GM12878 (cell line): Measurements from ENCODE around the gene TMEM232. TPM values are rescaled to one million over a fixed set of nuclear protein-coding genes. Genes with fewer than 3 reads are reported as not detected.

Experiments
- ATAC-seq: fragments of 200-7000 bp; cut with Tn5 transposase; 3 replicates; pipeline ENCODE4 v1.9.1; 2020; ENCODE audit warnings: mild to moderate bottlenecking, moderate library complexity
- BruUV-seq: library from RNA; stranded (reverse); fragments of 400-500 nt; replicated peaks from 2 replicates; lab custom pipeline; 2021; lab: Mats Ljungman, UMichigan
- CTCF ChIA-PET: fragments of 300-600 bp; sonication (Branson Sonifier 250); formaldehyde crosslinking; extraction: SDS; loops from one replicate; lab custom pipeline; 2021; ENCODE audit warnings: inconsistent platforms; lab: Yijun Ruan, JAX
- POLR2A ChIA-PET: fragments of 350-600 bp; formaldehyde crosslinking; extraction: SDS; loops from one replicate; lab custom pipeline; 2021; ENCODE audit warnings: inconsistent platforms; lab: Charles Lee
- RAD21 ChIA-PET: fragments of 300-600 bp; sonication (Branson Sonifier 250); formaldehyde crosslinking; loops from one replicate; lab custom pipeline; 2023; ENCODE audit warnings: antibody characterized with exemption; ENCODE audit not compliant: unreplicated experiment; lab: Charles Lee
- SMC1A ChIA-PET: fragments of 300-600 bp; sonication (Branson Sonifier 250); formaldehyde crosslinking; loops from one replicate; lab custom pipeline; 2023; ENCODE audit not compliant: unreplicated experiment, uncharacterized antibody; lab: Charles Lee
- DNase-seq: peaks from one replicate; pipeline ENCODE4 v3.0.0-alpha.2; 2011; ENCODE audit warnings: low read depth, low spot score
- FAIRE-seq: peaks from 3 replicates; lab custom pipeline; 2011; peaks lifted over from hg19 to GRCh38; lab: Jason Lieb, UNC
- H2AFZ ChIP-seq: 2 replicates; pipeline ENCODE4 v1.6.0; 2011; ENCODE audit warnings: low read depth, low read length, control low read depth; ENCODE audit not compliant: control insufficient read depth
- H3K27ac ChIP-seq: 2 replicates; pipeline ENCODE4 v1.5.1; 2011; ENCODE audit warnings: control low read depth; ENCODE audit not compliant: control insufficient read depth, insufficient read depth
- H3K27me3 ChIP-seq, 2 experiments: replicated peaks in 1 of 2; 2 replicates each; pipeline versions ENCODE4 v1.6.0 to v1.6.1; 2011; ENCODE audit warnings: low read length in 1 of 2; ENCODE audit not compliant: control insufficient read depth in 2 of 2, insufficient read depth in 2 of 2
- H3K36me3 ChIP-seq, 2 experiments: 2 replicates each; pipeline ENCODE4 v1.5.1; 2011; ENCODE audit warnings: low read length in 1 of 2; ENCODE audit not compliant: control insufficient read depth in 2 of 2, insufficient read depth in 2 of 2
- H3K4me1 ChIP-seq: 2 replicates; pipeline ENCODE4 v1.6.1; 2011; ENCODE audit warnings: mild to moderate bottlenecking, low read length, moderate library complexity, mixed read lengths; ENCODE audit not compliant: control insufficient read depth, insufficient read depth
- H3K4me2 ChIP-seq: 2 replicates; pipeline ENCODE4 v1.6.0; 2011; ENCODE audit warnings: control low read depth; ENCODE audit not compliant: control insufficient read depth, insufficient read depth
- H3K4me3 ChIP-seq: fragments of 200-600 bp; sonication (generic); 2 replicates; pipeline ENCODE4 v1.5.1; 2016
- H3K79me2 ChIP-seq: 2 replicates; pipeline ENCODE4 v1.6.0; 2011; ENCODE audit warnings: low read length; ENCODE audit not compliant: control insufficient read depth, insufficient read depth
- H3K9ac ChIP-seq: 2 replicates; pipeline ENCODE4 v1.8.0; 2011; ENCODE audit warnings: low read length, control low read depth, mixed read lengths; ENCODE audit not compliant: control insufficient read depth, insufficient read depth
- H3K9me3 ChIP-seq: replicated peaks from 3 replicates; pipeline ENCODE4 v1.5.1; 2011; ENCODE audit warnings: mild to moderate bottlenecking, low read length; ENCODE audit not compliant: control insufficient read depth, insufficient read depth
- H4K20me1 ChIP-seq: 2 replicates; pipeline ENCODE4 v1.6.0; 2011; ENCODE audit not compliant: control insufficient read depth, insufficient read depth
- EGR1 ChIP-seq, 2 experiments: IDR thresholded peaks; 1 replicate in 1 of 2; 2 replicates in 1 of 2; pipeline ENCODE4 v1.6.1; 2011 to 2012; ENCODE audit warnings: low read depth in 2 of 2, low read length in 2 of 2, borderline replicate concordance in 1 of 2, mild to moderate bottlenecking in 1 of 2, moderate library complexity in 1 of 2
- GABPA ChIP-seq: IDR thresholded peaks from 2 replicates; pipeline ENCODE4 v1.6.1; 2014; ENCODE audit warnings: antibody characterized with exemption, low read depth, mild to moderate bottlenecking, inconsistent platforms
- IKZF1 ChIP-seq: fragments of 450-650 bp; conservative IDR thresholded peaks from 2 replicates; pipeline ENCODE4 v1.6.1; 2017; ENCODE audit warnings: antibody characterized with exemption, mild to moderate bottlenecking
- KDM1A ChIP-seq: fragments of 200-600 bp; sonication (generic); IDR thresholded peaks from 2 replicates; pipeline ENCODE4 v1.6.1; 2016; ENCODE audit warnings: borderline replicate concordance
- MEF2B ChIP-seq: fragments of 450-650 bp; IDR thresholded peaks from 2 replicates; pipeline ENCODE4 v1.6.1; 2018; ENCODE audit warnings: mild to moderate bottlenecking, moderate library complexity; ENCODE audit not compliant: partially characterized antibody, poor library complexity, severe bottlenecking
- MLLT1 ChIP-seq: fragments of 450-650 bp; IDR thresholded peaks from 2 replicates; pipeline ENCODE4 v1.6.1; 2016; ENCODE audit warnings: mild to moderate bottlenecking
- MXI1 ChIP-seq: fragments of 150-350 bp; IDR thresholded peaks from 2 replicates; pipeline ENCODE4 v1.6.1; 2011; ENCODE audit warnings: low read depth, mild to moderate bottlenecking, inconsistent platforms, low read length, improper control_type of control experiment
- PAX5 ChIP-seq: IDR thresholded peaks from 2 replicates; pipeline ENCODE4 v1.6.1; 2011; ENCODE audit warnings: low read depth, low read length, borderline replicate concordance
- RUNX3 ChIP-seq: IDR thresholded peaks from 2 replicates; pipeline ENCODE4 v1.6.1; 2012; ENCODE audit warnings: low read length, inconsistent platforms
- SUZ12 ChIP-seq: fragments of 200-600 bp; sonication (generic); IDR thresholded peaks from one replicate; pipeline ENCODE4 v1.6.1; 2018; ENCODE audit warnings: antibody characterized with exemption, mild to moderate bottlenecking; ENCODE audit not compliant: unreplicated experiment
- TCF3 ChIP-seq: IDR thresholded peaks from 2 replicates; pipeline ENCODE4 v1.6.1; 2012; ENCODE audit warnings: low read depth, mild to moderate bottlenecking, low read length, borderline replicate concordance; ENCODE audit not compliant: insufficient read depth
- ZNF24 ChIP-seq: fragments of 450-650 bp; IDR thresholded peaks from 2 replicates; pipeline ENCODE4 v1.6.1; 2017; ENCODE audit warnings: antibody characterized with exemption, mild to moderate bottlenecking
- WGBS: methylation state at CpG from one replicate; pipeline ENCODE4 v1.1.6; 2016; ENCODE audit warnings: low lambda C conversion rate; ENCODE audit not compliant: insufficient replicate concordance, insufficient coverage; ENCODE audit errors: missing lambda C conversion rate; 5-methylcytosine and 5-hydroxymethylcytosine counted together
- in situ Hi-C: fragments of 300-500 bp; cut with MboI; formaldehyde crosslinking; loops from 9 replicates; pipeline ENCODE4 v1.14.3; 2018; ENCODE audit warnings: mixed read lengths
- intact Hi-C: fragments of 100-400 bp; cut with micrococcal nuclease; formaldehyde crosslinking; loops from one replicate; pipeline ENCODE4 v1.14.2; 2022; ENCODE audit not compliant: unreplicated experiment
- polyA plus RNA-seq, 11 experiments: library from polyadenylated mRNA; depleted of rRNA in 4 of 11; unstranded in 6 of 11; stranded (reverse) in 5 of 11; fragments of >200 nt; fragmentation: Nextera tagmentation in 4 of 11; fragmentation: Illumina TruSeq in 1 of 11; extraction: Ambion mirVana in 4 of 11; extraction: Trizol in 1 of 11; gene quantifications; 1 replicate in 1 of 11; 2 replicates in 10 of 11; pipeline versions ENCODE4 v1.2.1 to v1.2.3, GENCODE V29; 2011 to 2016; ENCODE audit warnings: inconsistent platforms in 2 of 11, missing spikeins in 2 of 11, low read depth in 1 of 11
- total RNA-seq, 4 experiments: library from RNA; depleted of rRNA in 3 of 4; stranded (reverse); fragments of >200 nt in 3 of 4; fragmentation: Illumina TruSeq in 1 of 4; extraction: Trizol in 1 of 4; gene quantifications; 2 replicates each; pipeline versions ENCODE4 v1.2.1 to v1.2.3, GENCODE V29; 2013 to 2021
- TF ChIP-seq, protein P1 (sequence below): fragments of 450-650 bp; IDR thresholded peaks from 2 replicates; pipeline ENCODE4 v1.6.1; 2017; ENCODE audit warnings: mild to moderate bottlenecking, low read depth, inconsistent platforms; ENCODE audit not compliant: poor library complexity, severe bottlenecking
- TF ChIP-seq, protein P2 (sequence below): fragments of 450-650 bp; formaldehyde crosslinking; IDR thresholded peaks from 2 replicates; pipeline ENCODE4 v1.4.0; 2022; ENCODE audit warnings: mild to moderate bottlenecking, moderate library complexity

TMEM232 gene
- total and polyA plus RNA-seq, 10 of the 15 experiments (the other 5 are each of a cell fraction or from before 2014, with no cell fraction given), result 0.29 to 1.3 (median 0.91) TPM

DNA sequence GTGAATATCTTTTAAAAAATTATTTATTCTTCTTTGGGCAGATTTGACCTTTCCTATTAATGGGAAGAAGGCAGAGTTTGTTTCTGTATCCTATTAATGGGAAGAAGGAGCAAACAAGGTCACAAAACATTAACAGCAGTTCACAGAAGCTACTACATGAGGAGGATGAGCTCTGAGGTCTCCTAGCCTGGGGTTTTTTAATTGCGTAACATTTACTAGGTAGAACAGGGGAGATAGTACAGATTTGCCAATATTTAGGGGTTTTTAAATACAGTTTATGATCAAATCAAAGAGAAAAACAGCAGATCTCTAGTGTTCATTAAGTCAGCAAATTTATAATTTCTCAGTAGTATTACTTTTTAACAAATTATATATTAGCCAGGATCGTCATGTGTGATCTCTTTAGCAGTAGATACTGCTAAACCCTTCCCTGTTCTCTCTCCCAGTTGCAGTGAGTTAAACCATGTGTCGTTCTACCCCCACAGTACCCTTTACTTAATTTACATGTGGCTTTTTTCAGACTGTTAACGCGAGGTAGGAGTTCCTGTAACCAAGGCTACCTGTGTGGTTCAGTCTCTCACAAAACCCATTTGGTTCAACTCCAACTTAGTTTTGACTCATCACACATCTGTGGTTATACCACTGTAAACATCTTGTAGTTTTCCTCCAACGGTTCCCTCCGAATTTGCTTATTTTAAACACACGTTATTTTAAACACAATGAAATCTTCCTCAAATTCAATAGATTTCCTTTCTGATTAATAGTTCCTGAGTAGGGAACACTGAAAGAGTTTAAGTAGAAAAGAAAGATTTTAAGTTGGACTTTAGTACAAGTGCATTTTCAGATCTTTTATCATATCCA lies 25.7 kb upstream of the TMEM232 start:
- DNase-seq (peak; percentile 96), FAIRE-seq (peak; percentile 99), ATAC-seq (peak; percentile 94)
- Histone ChIP-seq H3K36me3 (peaks cover 0 to 11% of the 10 kb centered on the region in 2 experiments; a peak in 2 of 4 replicates), H3K4me3 (peak overlapping the region; percentile 46; the same call in 1 of the 2 replicates), H3K4me1 (peaks cover 30% of the 10 kb centered on the region), H3K9ac (peak overlapping the region; percentile 38; the same call in 1 of the 2 replicates), H3K27ac (peak overlapping the region; percentile 96), H3K9me3 (no peaks in the 10 kb centered on the region), H2AFZ (peak overlapping the region; percentile 15; the same call in 1 of the 2 replicates), H3K79me2 (peaks cover 22% of the 10 kb centered on the region), H4K20me1 (no peaks in the 10 kb centered on the region), H3K4me2 (peak overlapping the region; percentile 78), H3K27me3 (no peaks in the 10 kb centered on the region)
- SMC1A ChIA-PET, result interaction anchor here (0.6 to 3.8 kb wide), 6 partner anchors 13 to 624 kb away, joined by 3 to 67 read pairs (median 4); partner anchors contain the start of genes SLC25A46, TMEM232 and WDR36
- WGBS, result 5% methylated on average over 8 of the region's 8 CpGs
- intact Hi-C loops (loop anchor here (1.0 to 10.0 kb wide), 4 partner anchors 13 to 1060 kb away; partner anchors contain the start of genes SLC25A46 and STARD4), in situ Hi-C loops (loop anchor here (10.0 kb wide), 3 partner anchors 313 to 533 kb away; partner anchors contain the start of gene WDR36)
- POLR2A ChIA-PET, result interaction anchor here (0.7 to 4.3 kb wide), 3 partner anchors 9 to 104 kb away, joined by 3 to 45 read pairs (median 5); partner anchors contain the start of gene SLC25A46
- RAD21 ChIA-PET, result interaction anchor here (1.1 to 2.6 kb wide), 5 partner anchors 10 to 15 kb away, joined by 4 to 10 read pairs (median 6); no protein-coding TSS in a partner anchor
- TSS peak; percentile 95 for BruUV-seq
- CTCF ChIA-PET, result interaction anchor here (0.9 to 4.6 kb wide), 2 partner anchors 13 to 488 kb away, joined by 4 to 33 read pairs; partner anchors contain the start of gene SLC25A46
- TF ChIP-seq EGR1 (IDR thresholded peaks at IDR 0.05; ENCODE audit: borderline replicate concordance in 1 of 2, low read depth in 2 of 2, low read length in 2 of 2), result no peak
- peak; percentile 99 for TF ChIP-seq RUNX3
- peak; percentile 79; the same call in 1 of the 2 replicates for TF ChIP-seq PAX5
- TF ChIP-seq MLLT1, result peak; percentile 62
- peak; percentile 85 for TF ChIP-seq IKZF1
- TF ChIP-seq GABPA, result no peak
- TF ChIP-seq MXI1, result peak; percentile 87; the same call in 1 of the 2 replicates
- TF ChIP-seq, protein P1, sequence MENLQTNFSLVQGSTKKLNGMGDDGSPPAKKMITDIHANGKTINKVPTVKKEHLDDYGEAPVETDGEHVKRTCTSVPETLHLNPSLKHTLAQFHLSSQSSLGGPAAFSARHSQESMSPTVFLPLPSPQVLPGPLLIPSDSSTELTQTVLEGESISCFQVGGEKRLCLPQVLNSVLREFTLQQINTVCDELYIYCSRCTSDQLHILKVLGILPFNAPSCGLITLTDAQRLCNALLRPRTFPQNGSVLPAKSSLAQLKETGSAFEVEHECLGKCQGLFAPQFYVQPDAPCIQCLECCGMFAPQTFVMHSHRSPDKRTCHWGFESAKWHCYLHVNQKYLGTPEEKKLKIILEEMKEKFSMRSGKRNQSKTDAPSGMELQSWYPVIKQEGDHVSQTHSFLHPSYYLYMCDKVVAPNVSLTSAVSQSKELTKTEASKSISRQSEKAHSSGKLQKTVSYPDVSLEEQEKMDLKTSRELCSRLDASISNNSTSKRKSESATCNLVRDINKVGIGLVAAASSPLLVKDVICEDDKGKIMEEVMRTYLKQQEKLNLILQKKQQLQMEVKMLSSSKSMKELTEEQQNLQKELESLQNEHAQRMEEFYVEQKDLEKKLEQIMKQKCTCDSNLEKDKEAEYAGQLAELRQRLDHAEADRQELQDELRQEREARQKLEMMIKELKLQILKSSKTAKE, result peak; percentile 99
- TF ChIP-seq KDM1A, result no peak
- peak; percentile 73 for TF ChIP-seq MEF2B
- TF ChIP-seq TCF3, result 0 out of 2 replicates have a peak, but pooled peaks have one; percentile 57
- TF ChIP-seq ZNF24, result peak; percentile 14; the same call in 1 of the 2 replicates
- TF ChIP-seq SUZ12, result no peak
- TF ChIP-seq, protein P2, sequence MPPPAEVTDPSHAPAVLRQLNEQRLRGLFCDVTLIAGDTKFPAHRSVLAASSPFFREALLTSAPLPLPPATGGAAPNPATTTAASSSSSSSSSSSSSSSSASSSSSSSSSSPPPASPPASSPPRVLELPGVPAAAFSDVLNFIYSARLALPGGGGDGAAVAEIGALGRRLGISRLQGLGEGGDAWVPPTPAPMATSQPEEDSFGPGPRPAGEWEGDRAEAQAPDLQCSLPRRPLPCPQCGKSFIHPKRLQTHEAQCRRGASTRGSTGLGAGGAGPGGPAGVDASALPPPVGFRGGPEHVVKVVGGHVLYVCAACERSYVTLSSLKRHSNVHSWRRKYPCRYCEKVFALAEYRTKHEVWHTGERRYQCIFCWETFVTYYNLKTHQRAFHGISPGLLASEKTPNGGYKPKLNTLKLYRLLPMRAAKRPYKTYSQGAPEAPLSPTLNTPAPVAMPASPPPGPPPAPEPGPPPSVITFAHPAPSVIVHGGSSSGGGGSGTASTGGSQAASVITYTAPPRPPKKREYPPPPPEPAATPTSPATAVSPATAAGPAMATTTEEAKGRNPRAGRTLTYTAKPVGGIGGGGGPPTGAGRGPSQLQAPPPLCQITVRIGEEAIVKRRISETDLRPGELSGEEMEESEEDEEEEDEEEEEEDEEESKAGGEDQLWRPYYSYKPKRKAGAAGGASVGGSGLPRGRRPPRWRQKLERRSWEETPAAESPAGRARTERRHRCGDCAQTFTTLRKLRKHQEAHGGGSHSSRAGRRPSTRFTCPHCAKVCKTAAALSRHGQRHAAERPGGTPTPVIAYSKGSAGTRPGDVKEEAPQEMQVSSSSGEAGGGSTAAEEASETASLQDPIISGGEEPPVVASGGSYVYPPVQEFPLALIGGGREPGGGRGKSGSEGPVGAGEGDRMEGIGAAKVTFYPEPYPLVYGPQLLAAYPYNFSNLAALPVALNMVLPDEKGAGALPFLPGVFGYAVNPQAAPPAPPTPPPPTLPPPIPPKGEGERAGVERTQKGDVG (CRISPR knock-in tag), result no peak
